UCSD-AML1 (cell line): ENCODE results near the gene FARS2.
A peak's percentile ranks its signal among the peaks of the same experiment; 100 is the strongest.
"Not testable (repeated sequence)": the region's sequence is repeated elsewhere in the genome, so short reads cannot be mapped to it uniquely, and the experiment has no call there.

Source experiments
- DNase-seq: peaks from one replicate; lab custom pipeline; 2025; ENCODE audit not compliant: unreplicated experiment; lab: John Stamatoyannopoulos, UW

The FARS2 gene

DNA sequence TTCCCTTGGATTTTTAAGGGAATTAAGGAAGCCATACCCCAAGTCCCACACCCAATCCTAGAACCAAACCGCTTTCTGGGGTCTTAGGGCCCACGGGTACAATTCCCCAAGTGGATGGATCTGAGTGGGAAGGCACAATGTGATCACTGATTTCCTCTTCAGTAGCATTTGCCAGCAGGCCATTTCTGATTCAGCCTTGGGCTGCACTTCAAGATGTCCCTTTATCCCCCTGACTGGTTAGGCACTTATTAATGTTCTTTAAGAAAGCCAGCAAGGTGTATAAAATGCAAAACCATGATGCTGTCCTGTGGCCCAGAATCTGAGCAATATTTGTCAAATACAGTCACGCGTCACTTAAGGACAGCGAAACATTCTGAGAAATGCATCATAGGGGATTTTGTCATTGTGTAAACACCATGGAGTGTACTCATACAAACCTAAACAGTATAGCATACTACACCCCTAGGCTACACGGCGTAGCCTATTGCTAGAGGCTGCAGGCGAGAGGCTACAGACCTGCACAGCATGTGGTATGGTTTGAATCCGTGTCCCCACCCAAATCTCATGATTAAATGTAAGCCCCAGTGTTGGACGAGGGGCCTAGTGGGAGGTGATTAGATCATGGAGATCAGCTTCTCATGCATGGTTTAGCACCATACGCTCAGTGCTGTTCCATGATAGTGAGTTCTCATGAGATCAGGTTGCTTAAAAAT lies 511.3 kb downstream of the FARS2 start:
- DNase-seq = no peak

DNA sequence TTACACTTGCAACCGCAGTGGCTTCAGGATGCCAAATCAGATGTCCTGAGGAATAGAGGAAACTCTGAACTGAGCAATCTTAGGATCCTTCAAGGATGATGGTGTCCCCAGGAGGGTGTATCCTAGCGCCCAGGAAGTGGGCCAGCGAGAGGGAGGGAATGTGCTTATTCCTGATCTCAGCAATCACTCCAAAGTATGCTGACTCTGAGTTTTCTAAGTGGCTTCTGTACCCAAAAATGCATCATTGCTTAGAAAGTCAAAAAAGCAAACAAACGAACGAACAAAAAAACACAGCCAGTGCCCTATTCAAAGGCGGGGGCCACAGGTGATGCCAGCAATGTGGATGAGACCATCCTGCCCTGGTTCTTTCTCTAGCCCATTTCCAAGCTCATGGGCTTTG lies 514.8 kb downstream of the FARS2 start:
- no peak for DNase-seq

DNA sequence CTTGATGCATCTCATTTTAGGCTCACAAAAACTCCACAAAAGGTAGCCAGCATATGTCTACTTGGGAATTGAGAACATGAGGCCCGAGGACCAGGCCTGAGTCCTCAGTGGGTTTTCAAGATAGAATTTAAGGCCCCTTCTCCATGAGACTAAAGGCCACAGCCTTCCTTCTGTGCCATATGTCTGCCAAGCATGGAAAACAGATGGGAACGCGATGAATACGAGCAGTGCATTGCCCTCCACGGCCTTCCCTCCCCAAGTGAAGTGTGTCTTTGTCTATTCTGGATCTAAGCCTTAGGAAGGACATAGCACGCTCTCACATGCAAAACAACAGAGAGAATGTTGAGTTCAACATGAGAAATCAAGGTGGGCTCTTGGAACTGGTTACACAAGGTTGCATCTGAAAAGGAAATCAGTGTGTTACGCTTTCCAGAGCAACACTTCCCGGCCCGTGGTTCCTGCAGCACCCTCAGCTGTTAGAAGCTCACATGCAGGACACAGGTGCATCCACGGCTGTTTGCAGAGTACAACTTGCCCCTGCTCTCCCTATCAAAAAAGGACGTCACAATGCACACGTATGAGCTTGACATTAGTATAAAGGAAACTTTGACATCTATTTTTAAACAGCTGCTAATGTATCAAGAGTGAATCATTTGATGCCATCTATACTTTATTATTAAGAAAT lies 515.5 kb downstream of the FARS2 start:
- no peak for DNase-seq

- no peak for DNase-seq
Observed at GRCh38 chr6:5778317-5778857, 517.1 kb downstream of the FARS2 start.

GRCh38 chr6:5778906-5779305 lies 517.6 kb downstream of the FARS2 start:
- DNase-seq = no peak

GRCh38 chr6:5781019-5781418 lies 519.7 kb downstream of the FARS2 start:
- DNase-seq = no peak

DNA sequence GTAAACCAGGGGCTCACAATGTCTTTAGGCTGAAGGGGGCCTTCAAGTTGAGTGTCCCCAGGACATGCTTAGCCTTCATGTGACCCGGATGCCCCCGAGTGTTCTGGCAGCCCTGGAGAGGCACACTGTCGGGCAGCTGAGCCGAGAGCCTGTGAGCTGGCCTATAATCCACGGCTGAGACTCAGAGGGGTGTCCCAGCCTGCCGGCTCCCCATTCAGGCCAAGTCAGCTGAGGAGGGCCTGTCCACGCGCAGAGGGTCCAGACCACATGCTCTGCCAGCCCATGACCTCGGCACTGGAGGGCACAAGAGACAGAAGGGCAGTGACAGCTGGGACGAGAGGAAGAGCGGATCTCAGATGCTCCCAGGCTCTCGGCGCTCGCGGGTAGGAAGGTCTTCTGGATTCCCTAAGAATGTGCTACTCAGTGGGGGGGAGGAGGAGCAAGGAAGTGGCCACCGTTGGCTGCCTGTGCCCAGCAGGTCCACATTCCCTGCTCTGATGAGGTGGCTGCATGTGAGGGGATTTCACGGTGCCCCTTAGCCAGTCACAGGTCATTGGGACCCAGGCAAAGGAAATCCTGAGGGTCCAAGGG lies 520.7 kb downstream of the FARS2 start:
- DNase-seq = no peak

DNA sequence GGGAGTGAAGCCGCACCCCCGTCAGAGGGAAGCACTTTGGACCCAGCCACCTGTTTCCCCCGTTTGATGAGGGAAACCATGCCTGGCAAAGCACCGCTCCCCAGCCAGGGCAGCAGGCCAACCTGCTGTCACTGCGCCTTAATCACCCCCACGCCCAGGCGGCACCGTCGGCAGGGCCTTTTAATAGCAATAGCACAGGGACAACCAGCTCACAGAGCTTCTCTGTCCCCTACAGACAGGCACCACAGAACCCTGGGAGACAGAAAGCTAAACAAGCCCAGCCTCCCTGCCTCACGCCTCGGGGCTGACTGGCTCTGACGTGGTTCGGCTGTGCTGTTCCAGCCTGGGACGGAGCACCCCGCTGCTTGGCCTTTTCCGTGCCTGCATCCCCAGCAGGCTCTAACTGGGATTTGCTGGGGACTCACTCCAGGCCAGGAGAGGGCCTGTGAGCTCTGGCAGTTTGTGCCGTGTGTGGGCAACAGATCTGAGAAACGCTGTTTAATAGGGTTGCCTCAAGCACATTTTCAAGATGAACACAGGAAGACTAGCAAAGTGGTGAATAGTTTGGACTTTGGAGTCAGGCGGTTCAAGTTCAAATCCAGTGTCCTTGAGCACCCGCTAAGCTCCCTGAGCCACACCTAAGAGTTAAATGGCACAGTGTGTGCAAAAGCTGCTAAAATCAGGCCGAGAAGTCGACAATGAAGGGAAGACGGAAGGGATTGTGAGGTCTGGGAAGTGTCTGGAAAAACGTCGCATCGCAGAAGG lies 521.7 kb downstream of the FARS2 start:
- peak; percentile 48 for DNase-seq

GRCh38 chr6:5783584-5784089 lies 522.3 kb downstream of the FARS2 start:
- no peak for DNase-seq

- DNase-seq = no peak
Observed at GRCh38 chr6:5785249-5785648, 523.9 kb downstream of the FARS2 start.

DNA sequence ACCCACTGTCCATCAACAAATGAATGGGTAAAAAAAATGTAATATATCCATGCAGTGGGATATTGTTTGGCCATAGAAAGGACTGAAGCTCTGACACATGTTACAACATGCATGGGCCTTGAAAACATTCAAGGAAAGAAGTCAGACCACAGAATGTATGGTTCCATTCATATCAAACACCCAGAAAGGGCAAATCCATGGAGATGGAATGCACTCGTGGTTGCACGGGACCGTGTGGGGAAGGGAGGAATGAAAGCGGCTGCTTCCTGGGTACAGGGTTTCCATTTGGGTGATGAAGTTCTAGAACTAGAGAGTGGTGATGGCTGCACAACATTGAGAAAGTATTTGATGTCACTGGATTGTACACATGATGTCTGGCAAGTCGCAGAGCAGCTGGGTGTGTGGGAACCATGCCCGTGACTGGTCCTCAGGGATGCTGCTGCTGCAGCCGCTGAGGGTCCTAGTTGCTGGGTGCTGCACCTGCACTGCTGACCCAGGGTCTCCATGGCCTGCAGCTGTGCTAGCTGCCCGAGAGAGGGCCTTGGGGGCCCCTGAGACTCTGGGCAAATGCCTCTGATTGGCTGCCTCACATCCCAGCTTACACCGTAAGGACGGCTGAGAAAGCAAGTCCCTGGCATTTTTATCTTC lies 525.1 kb downstream of the FARS2 start:
- DNase-seq = no peak

DNA sequence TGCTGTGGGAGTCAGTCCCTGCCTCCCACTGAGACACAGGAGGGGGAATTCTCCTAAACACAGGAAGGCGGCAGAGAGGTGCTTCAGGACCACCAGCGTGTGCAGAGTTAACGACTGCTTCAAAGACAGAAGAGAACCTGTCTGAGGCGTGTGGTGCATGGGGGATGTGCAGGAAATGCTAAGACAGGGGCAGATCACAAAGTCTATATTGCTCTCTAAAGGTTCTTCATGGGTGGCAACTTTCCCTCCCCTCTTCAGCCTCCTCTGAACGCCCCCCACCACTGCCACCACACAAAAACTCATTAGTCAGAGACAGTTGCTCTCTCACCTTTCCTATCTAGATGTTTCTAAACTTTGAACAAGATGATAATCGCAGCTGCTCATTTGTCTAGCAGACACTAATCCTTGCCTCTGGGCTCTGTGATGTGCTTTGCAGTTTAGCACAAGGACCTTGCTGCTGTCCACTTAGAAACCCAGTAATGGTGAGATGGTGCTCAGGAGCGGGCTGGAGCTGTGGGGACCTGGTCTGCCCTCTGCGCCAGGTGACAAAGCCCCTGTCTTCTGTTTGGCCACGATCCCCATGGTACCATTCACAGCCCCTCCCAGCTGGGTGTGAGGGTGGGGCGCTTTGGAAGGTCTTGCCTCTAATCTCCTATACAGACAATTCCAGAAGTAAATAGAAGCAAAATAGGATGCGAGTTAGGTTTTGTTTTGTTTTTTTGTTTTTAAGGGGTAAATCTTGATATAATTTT lies 525.8 kb downstream of the FARS2 start:
- DNase-seq = no peak

DNA sequence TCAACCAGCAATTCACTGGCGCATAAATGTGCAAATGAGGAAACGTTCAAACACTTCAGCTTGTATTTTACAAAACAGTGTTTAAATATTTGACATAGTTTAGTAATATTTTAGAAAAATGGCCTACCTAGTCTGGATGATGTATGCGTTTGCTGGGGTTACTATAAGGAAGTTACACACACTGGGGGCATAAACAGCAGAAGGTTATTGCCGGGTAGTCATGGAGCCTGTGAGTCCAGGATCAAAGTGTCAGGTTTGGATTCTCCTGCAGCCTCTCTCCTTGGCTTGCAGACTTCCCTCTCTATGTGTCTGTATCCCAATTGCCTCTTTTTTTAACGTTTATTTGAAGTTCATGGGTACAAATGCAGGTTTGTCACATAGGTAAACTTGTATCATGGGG lies 528.1 kb downstream of the FARS2 start:
- not testable (repeated sequence) for DNase-seq

- not testable (repeated sequence) for DNase-seq
Observed at GRCh38 chr6:5796555-5796954, 535.2 kb downstream of the FARS2 start.

- not testable (repeated sequence) for DNase-seq
Observed at GRCh38 chr6:5806406-5806805, 545.1 kb downstream of the FARS2 start.

- DNase-seq = no peak
Observed at GRCh38 chr6:5809450-5809849, 548.1 kb downstream of the FARS2 start.

DNA sequence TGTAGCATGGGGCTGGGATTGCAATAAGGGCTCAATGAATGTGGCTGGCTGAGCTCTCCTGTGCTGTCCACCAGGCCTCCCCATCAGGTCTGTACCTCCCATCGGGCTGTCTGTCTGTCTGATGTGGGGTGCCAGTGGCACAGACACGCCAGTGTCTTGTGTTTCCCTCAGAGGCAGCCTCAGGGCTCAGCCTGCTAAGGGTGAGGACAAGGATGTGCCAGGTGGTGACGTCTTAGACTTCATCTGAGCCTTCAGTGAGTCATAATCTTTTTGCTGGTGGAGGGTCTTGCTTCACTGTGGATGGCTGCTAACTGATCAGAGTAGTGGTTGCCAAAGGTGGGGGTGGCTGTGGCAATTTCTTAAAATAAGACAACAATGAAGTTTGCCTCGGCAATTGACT lies 550.7 kb downstream of the FARS2 start:
- no peak for DNase-seq

GRCh38 chr6:5813625-5814027 lies 552.3 kb downstream of the FARS2 start:
- no peak for DNase-seq

GRCh38 chr6:5814116-5814515 lies 552.8 kb downstream of the FARS2 start:
- DNase-seq = no peak

GRCh38 chr6:5814901-5815300 lies 553.6 kb downstream of the FARS2 start:
- DNase-seq = no peak
